CD4-positive, alpha-beta memory T cell (primary cell): Measurements from ENCODE around the gene ITGAE. TPM values are rescaled to one million over a fixed set of nuclear protein-coding genes. Genes with fewer than 3 reads are reported as not detected.
A peak's percentile ranks its signal among the peaks of the same experiment; 100 is the strongest.

Experiments used
- CTCF ChIA-PET: fragments of 350-600 bp; sonication (Branson Sonifier 250); formaldehyde crosslinking; loops from one replicate; lab custom pipeline; 2021; ENCODE audit warnings: inconsistent platforms; ENCODE audit not compliant: partially characterized antibody; lab: Charles Lee
- POLR2A ChIA-PET: fragments of 350-600 bp; sonication (Branson Sonifier 250); formaldehyde crosslinking; loops from one replicate; lab custom pipeline; 2021; ENCODE audit not compliant: partially characterized antibody; lab: Charles Lee
- DNase-seq, 5 donors: peaks; one replicate each; pipeline versions ENCODE4 v3.0.0 to v3.0.0-alpha.2; 2020 to 2022; ENCODE audit warnings: mixed read lengths in 1 of 5
- H3K27ac ChIP-seq: one replicate; pipeline ENCODE4 v1.7.0; 2013; ENCODE audit warnings: low read depth, low read length
- H3K27me3 ChIP-seq: 2 replicates; pipeline ENCODE4 v1.7.0; 2013; ENCODE audit warnings: mild to moderate bottlenecking, low read length, moderate library complexity; ENCODE audit not compliant: insufficient read depth
- H3K36me3 ChIP-seq: 2 replicates; pipeline ENCODE4 v1.7.0; 2013; ENCODE audit warnings: mild to moderate bottlenecking, low read length, moderate library complexity; ENCODE audit not compliant: insufficient read depth
- H3K4me1 ChIP-seq: 2 replicates; pipeline ENCODE4 v1.7.0; 2013; ENCODE audit warnings: mild to moderate bottlenecking, low read length, moderate library complexity; ENCODE audit not compliant: insufficient read depth
- H3K4me3 ChIP-seq, 2 donors: one replicate each; pipeline ENCODE4 v1.7.0; 2013; ENCODE audit warnings: low read length in 2 of 2, mild to moderate bottlenecking in 1 of 2
- H3K9me3 ChIP-seq, 2 donors: one replicate each; pipeline ENCODE4 v1.7.0; 2013; ENCODE audit warnings: low read length in 2 of 2, control low read depth in 1 of 2; ENCODE audit not compliant: control insufficient read depth in 1 of 2
- H3K27ac Mint-ChIP-seq, 7 donors: one replicate each; pipeline ENCODE4 v1.8.0; 2020 to 2021; ENCODE audit warnings: mixed read lengths in 7 of 7, mild to moderate bottlenecking in 6 of 7, inconsistent platforms in 3 of 7, moderate library complexity in 3 of 7
- H3K27me3 Mint-ChIP-seq, 2 donors: one replicate each; pipeline ENCODE4 v1.8.0; 2020 to 2021; ENCODE audit warnings: mixed read lengths in 2 of 2
- H3K36me3 Mint-ChIP-seq, 2 donors: one replicate each; pipeline ENCODE4 v1.8.0; 2020 to 2021; ENCODE audit warnings: mixed read lengths in 2 of 2, inconsistent platforms in 1 of 2, mild to moderate bottlenecking in 1 of 2
- H3K4me1 Mint-ChIP-seq, 4 donors: one replicate each; pipeline ENCODE4 v1.8.0; 2020 to 2021; ENCODE audit warnings: mixed read lengths in 4 of 4, mild to moderate bottlenecking in 1 of 4
- H3K4me3 Mint-ChIP-seq, 8 donors: one replicate each; pipeline ENCODE4 v1.8.0; 2020 to 2021; ENCODE audit warnings: mixed read lengths in 8 of 8, mild to moderate bottlenecking in 7 of 8, moderate library complexity in 6 of 8, inconsistent platforms in 3 of 8
- H3K9me3 Mint-ChIP-seq, 8 donors: one replicate each; pipeline ENCODE4 v1.8.0; 2020 to 2021; ENCODE audit warnings: mixed read lengths in 8 of 8, mild to moderate bottlenecking in 5 of 8, inconsistent platforms in 3 of 8, moderate library complexity in 1 of 8
- intact Hi-C: fragments of 100-400 bp; cut with micrococcal nuclease; formaldehyde crosslinking; loops from one replicate; pipeline ENCODE4 v1.15.1; 2023
- polyA plus RNA-seq, 2 donors: library from polyadenylated mRNA; unstranded; fragments of 300-500 nt; fragmentation: Illumina TruSeq; gene quantifications; one replicate each; pipeline ENCODE4 v1.2.3, GENCODE V29; 2021
- total RNA-seq, 2 experiments: library from RNA; stranded (reverse); gene quantifications; one replicate each; pipeline ENCODE4 v1.2.3, GENCODE V29; 2021

Gene ITGAE
- total and polyA plus RNA-seq, 4 experiments from 2014 or later: 17.2 to 43.6 (median 27.7) TPM

DNA sequence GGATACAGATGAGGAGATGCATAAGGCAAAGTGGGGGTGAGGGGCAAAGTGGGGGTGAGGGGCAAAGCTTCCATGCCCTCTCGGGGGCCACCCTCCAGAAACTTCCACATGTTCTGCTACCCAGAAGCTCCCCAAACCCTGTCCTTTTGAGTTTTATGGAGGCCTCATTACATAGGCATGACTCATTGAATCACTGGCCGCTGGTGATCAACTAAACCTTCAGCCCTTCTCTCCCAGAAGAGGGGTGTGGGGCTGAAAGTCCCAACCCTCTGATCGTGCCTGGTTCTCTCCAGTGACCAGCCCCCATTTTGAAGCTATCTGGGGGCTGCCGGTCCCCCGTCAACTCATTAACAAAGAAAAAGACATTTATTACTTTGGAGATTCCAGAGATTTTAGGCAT lies 27.5 kb downstream of the ITGAE start:
- Mint-ChIP-seq H3K27ac (no peak overlapping the region), H3K36me3 (no peaks in the 10 kb centered on the region), H3K4me3 (no peak overlapping the region), H3K27me3 (no peaks in the 10 kb centered on the region), H3K9me3 (no peaks in the 10 kb centered on the region), H3K4me1 (peaks cover 5 to 13% (median 10%) of the 10 kb centered on the region in 4 donors)
- POLR2A ChIA-PET: no interaction called here
- no peaks in the 10 kb centered on the region for H3K27me3 ChIP-seq
- H3K9me3 ChIP-seq: no peaks in the 10 kb centered on the region
- H3K4me3 ChIP-seq: no peak overlapping the region
- H3K27ac ChIP-seq: no peak overlapping the region
- CTCF ChIA-PET: no interaction called here
- DNase-seq: no peak
- H3K4me1 ChIP-seq: peaks cover 12% of the 10 kb centered on the region
- H3K36me3 ChIP-seq: no peaks in the 10 kb centered on the region
- intact Hi-C loops: no loop called here

DNA sequence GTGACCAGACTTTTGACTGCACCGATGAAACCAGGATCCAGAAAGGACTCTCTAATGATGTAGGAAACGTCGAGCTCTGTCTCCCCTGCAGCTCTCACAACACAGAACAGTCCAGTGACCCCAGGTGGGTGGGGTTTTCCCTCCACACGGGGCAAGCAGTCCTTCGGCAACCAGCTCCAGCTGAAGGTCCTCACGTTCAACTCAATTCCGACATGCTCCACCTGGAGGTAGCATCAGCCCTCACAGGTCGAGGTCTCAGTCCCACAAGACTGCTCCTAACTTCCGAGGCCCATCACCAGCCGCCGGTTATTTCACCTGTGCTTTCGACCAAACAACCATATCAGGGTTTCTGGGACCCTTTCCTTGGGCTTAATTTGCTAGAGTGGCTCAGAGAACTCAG lies 28.2 kb downstream of the ITGAE start:
- H3K4me1 ChIP-seq: peaks cover 14% of the 10 kb centered on the region
- H3K36me3 Mint-ChIP-seq: no peaks in the 10 kb centered on the region
- intact Hi-C loops: no loop called here
- H3K27me3 ChIP-seq: no peaks in the 10 kb centered on the region
- no peaks in the 10 kb centered on the region for H3K27me3 Mint-ChIP-seq
- no peak overlapping the region for H3K27ac ChIP-seq
- H3K36me3 ChIP-seq: no peaks in the 10 kb centered on the region
- ChIA-PET POLR2A (interaction anchor here (0.6 kb wide), 1 partner anchor 20 kb away, joined by 3 read pairs; no protein-coding TSS in a partner anchor), CTCF (interaction anchor here (1.3 kb wide), 1 partner anchor 54 kb away, joined by 5 read pairs; no protein-coding TSS in a partner anchor)
- H3K4me1 Mint-ChIP-seq: peaks cover 6 to 19% (median 13%) of the 10 kb centered on the region in 4 donors
- H3K27ac Mint-ChIP-seq: peak overlapping the region in 1 of 7 donors; percentile 37
- no peaks in the 10 kb centered on the region for H3K9me3 ChIP-seq
- DNase-seq: no peak
- H3K4me3 ChIP-seq: no peak overlapping the region
- H3K4me3 Mint-ChIP-seq: no peak overlapping the region
- H3K9me3 Mint-ChIP-seq: no peaks in the 10 kb centered on the region

GRCh38 chr17:3771140-3771539 lies 29.8 kb downstream of the ITGAE start:
- peak overlapping the region in 1 of 7 donors; percentile 78 for H3K27ac Mint-ChIP-seq
- ChIA-PET POLR2A (interaction anchor here (0.9 to 1.3 kb wide), 2 partner anchors 33 to 75 kb away, joined by 3 read pairs; partner anchors contain the start of gene P2RX5), CTCF (interaction anchor here (0.8 to 1.4 kb wide), 2 partner anchors 10 to 36 kb away, joined by 3 read pairs; no protein-coding TSS in a partner anchor)
- H3K4me3 Mint-ChIP-seq: no peak overlapping the region
- no peaks in the 10 kb centered on the region for H3K27me3 Mint-ChIP-seq
- Histone ChIP-seq H3K4me1 (peaks cover 28% of the 10 kb centered on the region), H3K9me3 (no peaks in the 10 kb centered on the region), H3K36me3 (no peaks in the 10 kb centered on the region), H3K27ac (no peak overlapping the region), H3K4me3 (no peak overlapping the region), H3K27me3 (no peaks in the 10 kb centered on the region)
- H3K36me3 Mint-ChIP-seq: no peaks in the 10 kb centered on the region
- H3K4me1 Mint-ChIP-seq: peaks cover 15 to 33% (median 24%) of the 10 kb centered on the region in 4 donors
- H3K9me3 Mint-ChIP-seq: peaks cover 0 to 2% (median 0%) of the 10 kb centered on the region in 8 donors
- intact Hi-C loops: no loop called here
- peak in 1 of 5 donors; percentile 43 for DNase-seq

GRCh38 chr17:3770466-3770865 lies 30.5 kb downstream of the ITGAE start:
- no peak for DNase-seq
- H3K9me3 Mint-ChIP-seq: peaks cover 0 to 2% (median 0%) of the 10 kb centered on the region in 8 donors
- H3K4me1 Mint-ChIP-seq: peaks cover 22 to 39% (median 30%) of the 10 kb centered on the region in 4 donors
- Histone ChIP-seq H3K27ac (no peak overlapping the region), H3K36me3 (no peaks in the 10 kb centered on the region), H3K9me3 (no peaks in the 10 kb centered on the region), H3K4me3 (no peak overlapping the region), H3K27me3 (no peaks in the 10 kb centered on the region), H3K4me1 (peaks cover 35% of the 10 kb centered on the region)
- POLR2A ChIA-PET: interaction anchor here (1.3 kb wide), 1 partner anchor 33 kb away, joined by 3 read pairs; no protein-coding TSS in a partner anchor
- CTCF ChIA-PET: interaction anchor here (1.4 to 6.0 kb wide), 2 partner anchors 10 to 33 kb away, joined by 3 to 28 read pairs; no protein-coding TSS in a partner anchor
- intact Hi-C loops: no loop called here
- no peaks in the 10 kb centered on the region for H3K27me3 Mint-ChIP-seq
- no peaks in the 10 kb centered on the region for H3K36me3 Mint-ChIP-seq
- no peak overlapping the region for H3K4me3 Mint-ChIP-seq
- H3K27ac Mint-ChIP-seq: peak overlapping the region in 2 of 7 donors; percentile 55 to 60

GRCh38 chr17:3768769-3769168 lies 32.2 kb downstream of the ITGAE start:
- no peak overlapping the region for H3K27ac ChIP-seq
- H3K4me3 ChIP-seq: no peak overlapping the region
- H3K9me3 ChIP-seq: no peaks in the 10 kb centered on the region
- peak overlapping the region in 5 of 8 donors; percentile 1 to 35 (median 22) for H3K4me3 Mint-ChIP-seq
- H3K27me3 ChIP-seq: no peaks in the 10 kb centered on the region
- peak overlapping the region in 4 of 7 donors; percentile 22 to 71 (median 52) for H3K27ac Mint-ChIP-seq
- peaks cover 26 to 54% (median 40%) of the 10 kb centered on the region in 4 donors for H3K4me1 Mint-ChIP-seq
- no peaks in the 10 kb centered on the region for H3K36me3 Mint-ChIP-seq
- CTCF ChIA-PET: interaction anchor here (0.6 to 6.0 kb wide), 3 partner anchors 31 to 57 kb away, joined by 3 to 28 read pairs (median 3); no protein-coding TSS in a partner anchor
- H3K27me3 Mint-ChIP-seq: no peaks in the 10 kb centered on the region
- no peak for DNase-seq
- intact Hi-C loops: no loop called here
- no peaks in the 10 kb centered on the region for H3K36me3 ChIP-seq
- H3K4me1 ChIP-seq: peaks cover 52% of the 10 kb centered on the region
- peaks cover 0 to 2% (median 0%) of the 10 kb centered on the region in 8 donors for H3K9me3 Mint-ChIP-seq
- POLR2A ChIA-PET: no interaction called here

GRCh38 chr17:3768341-3768740 lies 32.6 kb downstream of the ITGAE start:
- no peaks in the 10 kb centered on the region for H3K27me3 Mint-ChIP-seq
- H3K27ac ChIP-seq: no peak overlapping the region
- intact Hi-C loops: no loop called here
- no peaks in the 10 kb centered on the region for H3K36me3 ChIP-seq
- no peaks in the 10 kb centered on the region for H3K27me3 ChIP-seq
- no peaks in the 10 kb centered on the region for H3K36me3 Mint-ChIP-seq
- no peaks in the 10 kb centered on the region for H3K9me3 ChIP-seq
- peaks cover 0 to 2% (median 0%) of the 10 kb centered on the region in 8 donors for H3K9me3 Mint-ChIP-seq
- peak overlapping the region in 4 of 7 donors; percentile 6 to 71 (median 52) for H3K27ac Mint-ChIP-seq
- no peak for DNase-seq
- peak overlapping the region in 5 of 8 donors; percentile 1 to 35 (median 22) for H3K4me3 Mint-ChIP-seq
- peaks cover 30 to 58% (median 43%) of the 10 kb centered on the region in 4 donors for H3K4me1 Mint-ChIP-seq
- CTCF ChIA-PET: interaction anchor here (0.5 to 6.0 kb wide), 3 partner anchors 26 to 47 kb away, joined by 3 to 28 read pairs (median 3); no protein-coding TSS in a partner anchor
- POLR2A ChIA-PET: no interaction called here
- H3K4me1 ChIP-seq: peaks cover 56% of the 10 kb centered on the region
- no peak overlapping the region for H3K4me3 ChIP-seq

- Histone ChIP-seq H3K36me3 (no peaks in the 10 kb centered on the region), H3K9me3 (no peaks in the 10 kb centered on the region), H3K4me3 (no peak overlapping the region), H3K27ac (no peak overlapping the region), H3K27me3 (no peaks in the 10 kb centered on the region), H3K4me1 (peaks cover 63% of the 10 kb centered on the region)
- Mint-ChIP-seq H3K4me3 (peak overlapping the region in 7 of 8 donors; percentile 2 to 68 (median 47)), H3K27me3 (no peaks in the 10 kb centered on the region), H3K4me1 (peaks cover 31 to 62% (median 46%) of the 10 kb centered on the region in 4 donors), H3K9me3 (peaks cover 0 to 2% (median 0%) of the 10 kb centered on the region in 8 donors), H3K36me3 (no peaks in the 10 kb centered on the region), H3K27ac (peak overlapping the region in 6 of 7 donors; percentile 26 to 92 (median 67))
- ChIA-PET POLR2A (interaction anchor here (0.7 to 1.7 kb wide), 2 partner anchors 16 to 29 kb away, joined by 3 read pairs; no protein-coding TSS in a partner anchor), CTCF (interaction anchor here (6.0 kb wide), 1 partner anchor 29 kb away, joined by 28 read pairs; no protein-coding TSS in a partner anchor)
- peak in 4 of 5 donors; percentile 26 to 57 (median 38) for DNase-seq
- intact Hi-C loops: no loop called here
Measured at GRCh38 chr17:3766779-3767178, 34.2 kb downstream of the ITGAE start.
